Osteoblast (primary cell): Measurements from ENCODE around the gene USP37. TPM values are rescaled to one million over a fixed set of nuclear protein-coding genes. Genes with fewer than 3 reads are reported as not detected.
A peak's percentile ranks its signal among the peaks of the same experiment; 100 is the strongest.

Experiments
- DNase-seq: peaks from one replicate; pipeline ENCODE4 v3.0.0; 2011; ENCODE audit warnings: low spot score, mixed read lengths; ENCODE audit not compliant: insufficient read length; ENCODE audit errors: missing footprints
- H2AFZ ChIP-seq: 2 replicates; pipeline ENCODE4 v1.6.0; 2011; ENCODE audit warnings: mild to moderate bottlenecking, low read length
- H3K27ac ChIP-seq: 2 replicates; pipeline ENCODE4 v1.5.1; 2011; ENCODE audit warnings: mild to moderate bottlenecking, low read depth, low read length, moderate library complexity
- H3K27me3 ChIP-seq: 2 replicates; pipeline ENCODE4 v1.6.0; 2012; ENCODE audit warnings: mild to moderate bottlenecking, control low read depth, inconsistent platforms, low read length, moderate library complexity; ENCODE audit not compliant: insufficient read depth
- H3K36me3 ChIP-seq: 2 replicates; pipeline ENCODE4 v1.5.1; 2011; ENCODE audit warnings: mild to moderate bottlenecking, low read length, control low read depth, moderate library complexity; ENCODE audit not compliant: insufficient read depth
- H3K4me1 ChIP-seq: 2 replicates; pipeline ENCODE4 v1.5.1; 2011; ENCODE audit warnings: mild to moderate bottlenecking, low read length, control low read depth, moderate library complexity; ENCODE audit not compliant: insufficient read depth
- H3K4me2 ChIP-seq: 2 replicates; pipeline ENCODE4 v1.6.0; 2011; ENCODE audit warnings: mild to moderate bottlenecking, low read length; ENCODE audit not compliant: insufficient read depth
- H3K4me3 ChIP-seq: fragments of 200-600 bp; sonication (generic); 3 replicates; pipeline ENCODE4 v1.5.1; 2012; ENCODE audit warnings: mild to moderate bottlenecking, low read length, inconsistent platforms; ENCODE audit not compliant: insufficient read depth
- H3K79me2 ChIP-seq: 2 replicates; pipeline ENCODE4 v1.6.0; 2012; ENCODE audit warnings: mild to moderate bottlenecking, low read length, control low read depth, inconsistent platforms; ENCODE audit not compliant: insufficient read depth
- H3K9me3 ChIP-seq: 2 replicates; pipeline ENCODE4 v1.5.1; 2011; ENCODE audit warnings: low read depth, low read length, control low read depth
- H4K20me1 ChIP-seq: 2 replicates; pipeline ENCODE4 v1.6.0; 2012; ENCODE audit warnings: mild to moderate bottlenecking, low read length, control low read depth; ENCODE audit not compliant: insufficient read depth
- total RNA-seq: library from RNA; depleted of rRNA; stranded (reverse); fragments of >200 nt; gene quantifications from 2 replicates; pipeline ENCODE4 v1.2.3, GENCODE V29; 2012
- TF ChIP-seq, protein P1 (sequence below): IDR thresholded peaks from 2 replicates; pipeline ENCODE4 v1.5.1; 2011; ENCODE audit warnings: mild to moderate bottlenecking, low read depth, low read length, moderate library complexity; ENCODE audit errors: extremely low read depth

Gene USP37
- total RNA-seq, 1 donor: 15.2 TPM

DNA sequence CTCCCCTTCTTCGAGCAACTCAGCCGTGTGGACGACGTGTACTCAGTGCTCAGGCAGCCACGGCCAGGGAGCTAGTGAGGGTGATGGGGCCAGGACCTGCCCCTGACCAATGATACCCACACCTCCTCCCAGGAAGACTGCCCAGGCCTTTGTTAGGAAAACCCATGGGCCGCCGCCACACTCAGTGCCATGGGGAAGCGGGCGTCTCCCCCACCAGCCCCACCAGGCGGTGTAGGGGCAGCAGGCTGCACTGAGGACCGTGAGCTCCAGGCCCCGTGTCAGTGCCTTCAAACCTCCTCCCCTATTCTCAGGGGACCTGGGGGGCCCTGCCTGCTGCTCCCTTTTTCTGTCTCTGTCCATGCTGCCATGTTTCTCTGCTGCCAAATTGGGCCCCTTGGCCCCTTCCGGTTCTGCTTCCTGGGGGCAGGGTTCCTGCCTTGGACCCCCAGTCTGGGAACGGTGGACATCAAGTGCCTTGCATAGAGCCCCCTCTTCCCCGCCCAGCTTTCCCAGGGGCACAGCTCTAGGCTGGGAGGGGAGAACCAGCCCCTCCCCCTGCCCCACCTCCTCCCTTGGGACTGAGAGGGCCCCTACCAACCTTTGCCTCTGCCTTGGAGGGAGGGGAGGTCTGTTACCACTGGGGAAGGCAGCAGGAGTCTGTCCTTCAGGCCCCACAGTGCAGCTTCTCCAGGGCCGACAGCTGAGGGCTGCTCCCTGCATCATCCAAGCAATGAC lies 163.6 kb downstream of the USP37 start:
- Histone ChIP-seq H3K4me3 (no peak overlapping the region), H3K4me1 (peaks cover 19% of the 10 kb centered on the region), H2AFZ (no peak overlapping the region), H3K9me3 (no peaks in the 10 kb centered on the region), H4K20me1 (peaks cover 13% of the 10 kb centered on the region), H3K4me2 (no peak overlapping the region), H3K27me3 (no peaks in the 10 kb centered on the region), H3K36me3 (peaks cover 24% of the 10 kb centered on the region), H3K27ac (no peak overlapping the region), H3K79me2 (peaks cover 33% of the 10 kb centered on the region)
- TF ChIP-seq, protein P1, sequence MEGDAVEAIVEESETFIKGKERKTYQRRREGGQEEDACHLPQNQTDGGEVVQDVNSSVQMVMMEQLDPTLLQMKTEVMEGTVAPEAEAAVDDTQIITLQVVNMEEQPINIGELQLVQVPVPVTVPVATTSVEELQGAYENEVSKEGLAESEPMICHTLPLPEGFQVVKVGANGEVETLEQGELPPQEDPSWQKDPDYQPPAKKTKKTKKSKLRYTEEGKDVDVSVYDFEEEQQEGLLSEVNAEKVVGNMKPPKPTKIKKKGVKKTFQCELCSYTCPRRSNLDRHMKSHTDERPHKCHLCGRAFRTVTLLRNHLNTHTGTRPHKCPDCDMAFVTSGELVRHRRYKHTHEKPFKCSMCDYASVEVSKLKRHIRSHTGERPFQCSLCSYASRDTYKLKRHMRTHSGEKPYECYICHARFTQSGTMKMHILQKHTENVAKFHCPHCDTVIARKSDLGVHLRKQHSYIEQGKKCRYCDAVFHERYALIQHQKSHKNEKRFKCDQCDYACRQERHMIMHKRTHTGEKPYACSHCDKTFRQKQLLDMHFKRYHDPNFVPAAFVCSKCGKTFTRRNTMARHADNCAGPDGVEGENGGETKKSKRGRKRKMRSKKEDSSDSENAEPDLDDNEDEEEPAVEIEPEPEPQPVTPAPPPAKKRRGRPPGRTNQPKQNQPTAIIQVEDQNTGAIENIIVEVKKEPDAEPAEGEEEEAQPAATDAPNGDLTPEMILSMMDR: no peak
- peak; percentile 82 for DNase-seq

DNA sequence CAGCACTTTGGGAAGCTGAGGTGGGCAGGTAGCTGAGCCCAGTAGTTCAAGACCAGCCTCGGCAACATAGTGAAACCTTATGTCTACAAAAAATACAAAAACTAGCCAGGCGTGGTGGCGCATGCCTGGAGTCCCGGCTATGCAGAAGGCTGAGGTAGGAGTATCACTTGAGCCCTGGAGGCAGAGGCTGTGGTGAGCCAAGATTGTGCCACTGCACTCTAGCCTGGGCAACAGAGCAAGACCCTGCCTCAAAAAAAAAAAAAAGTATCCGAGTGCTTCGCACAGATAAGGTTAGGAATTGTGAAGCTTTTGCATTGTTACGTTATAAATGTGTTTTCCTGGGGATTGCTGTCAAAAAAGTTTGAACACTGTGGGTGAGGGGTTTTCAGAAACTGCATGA lies 164.3 kb downstream of the USP37 start:
- peaks cover 19% of the 10 kb centered on the region for H3K4me1 ChIP-seq
- H4K20me1 ChIP-seq: peaks cover 13% of the 10 kb centered on the region
- no peak overlapping the region for H3K27ac ChIP-seq
- no peaks in the 10 kb centered on the region for H3K9me3 ChIP-seq
- H2AFZ ChIP-seq: no peak overlapping the region
- DNase-seq: peak; percentile 6
- H3K4me3 ChIP-seq: no peak overlapping the region
- H3K27me3 ChIP-seq: no peaks in the 10 kb centered on the region
- TF ChIP-seq, protein P1: no peak
- H3K79me2 ChIP-seq: peaks cover 33% of the 10 kb centered on the region
- no peak overlapping the region for H3K4me2 ChIP-seq
- peaks cover 24% of the 10 kb centered on the region for H3K36me3 ChIP-seq

DNA sequence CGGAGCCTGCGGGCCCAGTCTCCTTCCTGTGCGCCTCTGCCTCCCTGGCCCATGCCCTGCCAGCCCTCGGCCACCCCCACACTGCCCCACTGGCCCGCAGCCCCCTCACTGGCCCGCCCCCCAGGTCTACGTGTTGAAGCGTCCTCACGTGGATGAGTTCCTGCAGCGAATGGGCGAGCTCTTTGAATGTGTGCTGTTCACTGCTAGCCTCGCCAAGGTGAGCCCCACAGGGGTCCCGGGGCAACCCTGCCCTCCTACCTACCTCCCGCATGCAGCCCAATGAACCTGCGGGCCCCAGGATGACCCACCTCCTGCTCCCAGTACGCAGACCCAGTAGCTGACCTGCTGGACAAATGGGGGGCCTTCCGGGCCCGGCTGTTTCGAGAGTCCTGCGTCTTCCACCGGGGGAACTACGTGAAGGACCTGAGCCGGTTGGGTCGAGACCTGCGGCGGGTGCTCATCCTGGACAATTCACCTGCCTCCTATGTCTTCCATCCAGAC lies 165.2 kb downstream of the USP37 start:
- Histone ChIP-seq H3K36me3 (peaks cover 24% of the 10 kb centered on the region), H3K4me1 (peaks cover 20% of the 10 kb centered on the region), H3K79me2 (peaks cover 33% of the 10 kb centered on the region), H3K4me3 (no peak overlapping the region), H3K27ac (no peak overlapping the region), H4K20me1 (peaks cover 13% of the 10 kb centered on the region), H3K4me2 (no peak overlapping the region), H3K9me3 (no peaks in the 10 kb centered on the region), H3K27me3 (no peaks in the 10 kb centered on the region), H2AFZ (no peak overlapping the region)
- peak; percentile 48 for DNase-seq
- TF ChIP-seq, protein P1: no peak

DNA sequence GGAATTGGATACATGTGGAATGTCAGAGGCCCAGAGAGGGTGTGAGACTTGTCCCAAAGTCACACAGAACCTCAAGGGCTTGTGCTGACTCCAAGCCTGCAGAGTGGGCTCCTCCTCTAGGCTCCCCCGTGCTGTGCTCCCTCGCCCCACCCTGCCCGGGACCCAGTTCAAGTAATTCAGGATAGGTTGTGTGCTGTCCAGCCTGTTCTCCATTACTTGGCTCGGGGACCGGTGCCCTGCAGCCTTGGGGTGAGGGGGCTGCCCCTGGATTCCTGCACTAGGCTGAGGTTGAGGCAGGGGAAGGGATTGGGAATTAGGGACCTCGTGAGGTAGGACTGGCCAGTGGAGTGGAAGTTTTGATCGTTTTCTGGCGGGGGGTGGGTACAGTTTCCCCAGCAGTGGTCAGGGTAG lies 165.7 kb downstream of the USP37 start:
- Histone ChIP-seq H3K4me2 (no peak overlapping the region), H2AFZ (no peak overlapping the region), H3K36me3 (peaks cover 24% of the 10 kb centered on the region), H3K9me3 (no peaks in the 10 kb centered on the region), H3K4me3 (no peak overlapping the region), H3K4me1 (peaks cover 23% of the 10 kb centered on the region), H4K20me1 (peaks cover 13% of the 10 kb centered on the region), H3K27ac (peak overlapping the region; percentile 28), H3K27me3 (no peaks in the 10 kb centered on the region), H3K79me2 (peaks cover 33% of the 10 kb centered on the region)
- DNase-seq: peak; percentile 79
- TF ChIP-seq, protein P1: no peak
